Heart left ventricle (tissue), 16 donors: ENCODE results near the gene DNAJC18. TPM values are rescaled to one million over a fixed set of nuclear protein-coding genes. Genes with fewer than 3 reads are reported as not detected.

Experiments used
- ATAC-seq, 4 donors: fragments of 200-7000 bp; cut with Tn5 transposase; one replicate each; pipeline ENCODE4 v1.9.1; 2020 to 2022; ENCODE audit warnings: moderate library complexity in 4 of 4, mild to moderate bottlenecking in 3 of 4, moderate number of reproducible peaks in 1 of 4
- DNase-seq, 5 donors: peaks; one replicate each; pipeline ENCODE4 v3.0.0-alpha.2; 2020
- H3K27ac ChIP-seq, 12 donors: fragments of 200-600 bp; sonication (generic) in 4 of 12; one replicate each; pipeline versions ENCODE4 v1.5.0 to v1.8.0; 2016 to 2022; ENCODE audit warnings: mild to moderate bottlenecking in 2 of 12
- H3K27me3 ChIP-seq, 9 donors: fragments of 200-600 bp; sonication (generic) in 2 of 9; one replicate each; pipeline versions ENCODE4 v1.5.1 to v1.8.0; 2016 to 2022; ENCODE audit warnings: mild to moderate bottlenecking in 3 of 9
- H3K36me3 ChIP-seq, 9 donors: fragments of 200-600 bp; sonication (generic) in 2 of 9; one replicate each; pipeline versions ENCODE4 v1.5.0 to v1.8.0; 2018 to 2022; ENCODE audit warnings: mild to moderate bottlenecking in 2 of 9
- H3K4me1 ChIP-seq, 12 donors: fragments of 200-600 bp; sonication (generic) in 4 of 12; one replicate each; pipeline versions ENCODE4 v1.5.0 to v1.8.0; 2016 to 2022; ENCODE audit warnings: mild to moderate bottlenecking in 3 of 12
- H3K4me3 ChIP-seq, 12 donors: fragments of 200-600 bp; sonication (generic) in 4 of 12; one replicate each; pipeline versions ENCODE4 v1.5.0 to v1.8.0; 2017 to 2022; ENCODE audit warnings: mild to moderate bottlenecking in 9 of 12, moderate library complexity in 4 of 12
- H3K9me3 ChIP-seq, 12 donors: fragments of 200-600 bp; sonication (generic) in 4 of 12; one replicate each; pipeline versions ENCODE4 v1.5.0 to v1.8.0; 2016 to 2022; ENCODE audit warnings: mild to moderate bottlenecking in 1 of 12
- POLR2A ChIP-seq, 2 donors: fragments of 450-650 bp; IDR thresholded peaks; one replicate each; pipeline ENCODE4 v1.6.1; 2017; ENCODE audit warnings: antibody characterized with exemption in 2 of 2, mild to moderate bottlenecking in 2 of 2, moderate library complexity in 2 of 2
- WGBS, 4 donors: extraction: QIAGEN DNeasy Blood & Tissue Kit in 2 of 4; methylation state at CpG; one replicate each; pipeline versions ENCODE4 v1.1.5 to v1.1.7; 2013 to 2018; 5-methylcytosine and 5-hydroxymethylcytosine counted together
- intact Hi-C, 10 donors: fragments of 100-400 bp; cut with DNase I; formaldehyde crosslinking; loops; one replicate each; pipeline versions ENCODE4 v1.11.1 to v1.14.2; 2022
- polyA plus RNA-seq, 2 donors: library from polyadenylated mRNA; stranded (reverse); fragments of 200-250 nt; gene quantifications; one replicate each; pipeline ENCODE4 v1.2.3, GENCODE V29; 2013
- total RNA-seq, 9 donors: library from RNA; depleted of rRNA in 2 of 9; stranded (reverse); fragments of >200 nt in 2 of 9; fragmentation: NEBNext Ultra II Directional in 3 of 9; extraction: Animal tissue kit (Norgen Biotek cat#: 25700) in 3 of 9; gene quantifications; one replicate each; pipeline versions ENCODE4 v1.1.0 to v1.2.4, GENCODE V29; 2016 to 2023
- TF ChIP-seq, protein P1 (sequence below), 12 donors: fragments of 200-600 bp; sonication (generic) in 4 of 12; IDR thresholded peaks; one replicate each; pipeline versions ENCODE4 v1.5.0 to v1.8.0; 2018 to 2022; ENCODE audit warnings: antibody characterized with exemption in 12 of 12, mild to moderate bottlenecking in 5 of 12
- donor health status: ischemic (EF 13 %, LVEDD 7.1; RV severe dilation, severe dysfunction).
- donor health status: healthy with polysubstance abuse.
- donor health status: DM: no; HTN: yes; CAD: no.
- donor health status: DM: no; HTN: no; CAD: no.
- donor health status: ischemic (EF 25% LVEDD 6.9; RV normal size, moderate dysfunction).
- donor health status: ischemic (EF 25% LVEDD 5.7; RV mildly dilated, moderate dysfunction).
- donor health status: healthy.
- donor health status: DM: yes; HTN: yes; CAD: no.
- donor health status: ischemic (EF 35%, LVEDD 5.7; RV mildly dilated, moderate dysfunction).
- donor health status: nonischemic (EF 11% LVEDD 7.7; RV severe dilation, severe dysfunction).
- donor health status: DM: yes; HTN: yes; CAD: no.
- donor health status: PGD.
- donor health status: ischemic (EF 29% LVEDD 5.4; RV normal size, mild dysfunction).
- donor health status: nonischemic (EF 23%, LVEDD 6.1; RV moderate dilation, normal function).

DNAJC18 gene
- total and polyA plus RNA-seq, 11 donors = 4.0 to 17.8 (median 9.1) TPM

- peaks cover 0 to 28% (median 15%) of the 10 kb centered on the region in 12 donors for H3K4me1 ChIP-seq
- peaks cover 0 to 12% (median 0%) of the 10 kb centered on the region in 9 donors for H3K36me3 ChIP-seq
- H3K9me3 ChIP-seq = no peaks in the 10 kb centered on the region
- no peaks in the 10 kb centered on the region for H3K27me3 ChIP-seq
- WGBS, 4 donors = 14 to 18% (median 16%) methylated on average over 7 of the region's 7 CpGs
- DNase-seq = no peak
- peak overlapping the region; percentile 81 to 96 (median 89) for H3K27ac ChIP-seq
- peak in 2 of 4 donors; percentile 4 to 13 for ATAC-seq
- peak overlapping the region; percentile 6 to 66 (median 57) for H3K4me3 ChIP-seq
- TF ChIP-seq POLR2A (IDR thresholded peaks at IDR 0.05) = no peak
- TF ChIP-seq, protein P1, sequence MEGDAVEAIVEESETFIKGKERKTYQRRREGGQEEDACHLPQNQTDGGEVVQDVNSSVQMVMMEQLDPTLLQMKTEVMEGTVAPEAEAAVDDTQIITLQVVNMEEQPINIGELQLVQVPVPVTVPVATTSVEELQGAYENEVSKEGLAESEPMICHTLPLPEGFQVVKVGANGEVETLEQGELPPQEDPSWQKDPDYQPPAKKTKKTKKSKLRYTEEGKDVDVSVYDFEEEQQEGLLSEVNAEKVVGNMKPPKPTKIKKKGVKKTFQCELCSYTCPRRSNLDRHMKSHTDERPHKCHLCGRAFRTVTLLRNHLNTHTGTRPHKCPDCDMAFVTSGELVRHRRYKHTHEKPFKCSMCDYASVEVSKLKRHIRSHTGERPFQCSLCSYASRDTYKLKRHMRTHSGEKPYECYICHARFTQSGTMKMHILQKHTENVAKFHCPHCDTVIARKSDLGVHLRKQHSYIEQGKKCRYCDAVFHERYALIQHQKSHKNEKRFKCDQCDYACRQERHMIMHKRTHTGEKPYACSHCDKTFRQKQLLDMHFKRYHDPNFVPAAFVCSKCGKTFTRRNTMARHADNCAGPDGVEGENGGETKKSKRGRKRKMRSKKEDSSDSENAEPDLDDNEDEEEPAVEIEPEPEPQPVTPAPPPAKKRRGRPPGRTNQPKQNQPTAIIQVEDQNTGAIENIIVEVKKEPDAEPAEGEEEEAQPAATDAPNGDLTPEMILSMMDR (IDR thresholded peaks at IDR 0.05) = no peak
- intact Hi-C loops = loop anchor here in 1 of 10 donors (5.0 kb wide), 1 partner anchor 61 kb away; the partner anchor contains the start of gene PAIP2
Observed at GRCh38 chr5:139403418-139403786, 35.9 kb downstream of the DNAJC18 start.

- TF ChIP-seq, protein P1 (IDR thresholded peaks at IDR 0.05) = peak in 10 of 12 donors; percentile 13 to 44 (median 28)
- no peak for TF ChIP-seq POLR2A (IDR thresholded peaks at IDR 0.05)
- WGBS, 4 donors = 57 to 74% (median 69%) methylated on average over 7 of the region's 7 CpGs
- Histone ChIP-seq H3K36me3 (peaks cover 0 to 12% (median 0%) of the 10 kb centered on the region in 9 donors), H3K27ac (peak overlapping the region in 7 of 12 donors; percentile 87 to 96 (median 92)), H3K9me3 (no peaks in the 10 kb centered on the region), H3K4me3 (no peak overlapping the region), H3K27me3 (no peaks in the 10 kb centered on the region), H3K4me1 (peaks cover 0 to 28% (median 15%) of the 10 kb centered on the region in 12 donors)
- intact Hi-C loops = loop anchor here in 1 of 10 donors (5.0 kb wide), 1 partner anchor 60 kb away; the partner anchor contains the start of gene PAIP2
- DNase-seq (no peak), ATAC-seq (no peak)
Observed at GRCh38 chr5:139402561-139403158, 36.7 kb downstream of the DNAJC18 start.

DNA sequence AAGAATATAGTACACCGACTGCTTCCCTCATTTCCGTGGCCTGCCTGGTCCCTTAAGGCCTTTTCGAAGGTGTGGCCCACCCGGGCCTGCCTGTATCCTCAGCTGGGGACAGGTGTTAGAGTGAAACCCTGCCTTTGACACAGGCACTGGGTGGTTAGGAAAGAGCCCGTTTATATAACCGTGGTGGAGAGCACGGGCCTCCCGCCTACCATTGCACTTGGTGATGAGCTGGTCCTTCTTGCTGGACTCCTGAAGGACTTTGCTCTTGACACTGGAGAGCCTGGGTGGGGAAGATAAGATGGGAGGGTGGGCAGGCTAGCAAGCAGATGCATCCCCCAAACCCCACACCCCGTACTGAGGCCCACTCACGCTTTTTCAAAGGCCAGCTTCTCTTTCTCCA is 37.8 kb downstream of the DNAJC18 start:
- H3K9me3 ChIP-seq = no peaks in the 10 kb centered on the region
- 89 to 94% (median 93%) methylated on average over 10 of the region's 10 CpGs for WGBS, 4 donors
- no peak for DNase-seq

More for the DNA sequence above, 37.8 kb downstream of the DNAJC18 start:
- Histone ChIP-seq H3K36me3 (peaks cover 0 to 12% (median 0%) of the 10 kb centered on the region in 9 donors), H3K4me3 (no peak overlapping the region), H3K27ac (no peak overlapping the region), H3K4me1 (peaks cover 0 to 31% (median 20%) of the 10 kb centered on the region in 12 donors), H3K27me3 (no peaks in the 10 kb centered on the region)
- no peak for TF ChIP-seq POLR2A (IDR thresholded peaks at IDR 0.05)
- TF ChIP-seq, protein P1 (IDR thresholded peaks at IDR 0.05) = no peak
- intact Hi-C loops = loop anchor here in 1 of 10 donors (5.0 kb wide), 1 partner anchor 59 kb away; the partner anchor contains the start of gene PAIP2
- no peak for ATAC-seq
